ENCODE measurements around the gene SEL1L3.

The SEL1L3 gene

GRCh38 chr4:25797136-25797535 is 65.7 kb downstream of the SEL1L3 start:
- peak overlapping the region in 1 of 2 donors; percentile 71 for H3K27ac Mint-ChIP-seq
- no peaks in the 10 kb centered on the region for H3K9me3 Mint-ChIP-seq

GRCh38 chr4:25795566-25796454 is 67.0 kb downstream of the SEL1L3 start:
- peaks cover 25% of the 10 kb centered on the region for H3K36me3 Mint-ChIP-seq (ENCODE audit: insufficient read depth)

More at GRCh38 chr4:25797136-25797535, 65.7 kb downstream of the SEL1L3 start:
- H3K4me3 Mint-ChIP-seq = no peak overlapping the region
- DNase-seq = no peak
- H3K4me1 Mint-ChIP-seq (ENCODE audit: low read depth in 2 of 2) = peaks cover 0 to 7% of the 10 kb centered on the region in 2 donors
- H3K36me3 Mint-ChIP-seq (ENCODE audit: insufficient read depth) = peaks cover 26% of the 10 kb centered on the region
- ATAC-seq (replicated peaks) = no peak
- no peaks in the 10 kb centered on the region for H3K27me3 Mint-ChIP-seq

GRCh38 chr4:25795091-25795490 is 67.7 kb downstream of the SEL1L3 start:
- Mint-ChIP-seq H3K27ac (peak overlapping the region; percentile 16 to 19), H3K36me3 (ENCODE audit: insufficient read depth) (peaks cover 25% of the 10 kb centered on the region)

More at GRCh38 chr4:25795566-25796454, 67.0 kb downstream of the SEL1L3 start:
- no peaks in the 10 kb centered on the region for H3K9me3 Mint-ChIP-seq
- H3K4me3 Mint-ChIP-seq = no peak overlapping the region
- ATAC-seq (replicated peaks) (no peak), DNase-seq (no peak)
- peaks cover 0 to 7% of the 10 kb centered on the region in 2 donors for H3K4me1 Mint-ChIP-seq (ENCODE audit: low read depth in 2 of 2)
- H3K27me3 Mint-ChIP-seq = no peaks in the 10 kb centered on the region
- H3K27ac Mint-ChIP-seq = peak overlapping the region in 1 of 2 donors; percentile 19

GRCh38 chr4:25792876-25793275 is 69.9 kb downstream of the SEL1L3 start:
- Mint-ChIP-seq H3K9me3 (no peaks in the 10 kb centered on the region), H3K27me3 (no peaks in the 10 kb centered on the region), H3K4me1 (ENCODE audit: low read depth in 2 of 2) (peaks cover 4 to 7% of the 10 kb centered on the region in 2 donors), H3K27ac (no peak overlapping the region), H3K4me3 (no peak overlapping the region), H3K36me3 (ENCODE audit: insufficient read depth) (peaks cover 24% of the 10 kb centered on the region)
- ATAC-seq (replicated peaks) = no peak
- no peak for DNase-seq

More at GRCh38 chr4:25795091-25795490, 67.7 kb downstream of the SEL1L3 start:
- Mint-ChIP-seq H3K9me3 (no peaks in the 10 kb centered on the region), H3K27me3 (no peaks in the 10 kb centered on the region), H3K4me3 (no peak overlapping the region), H3K4me1 (ENCODE audit: low read depth in 2 of 2) (peaks cover 0 to 7% of the 10 kb centered on the region in 2 donors)
- DNase-seq (no peak), ATAC-seq (replicated peaks) (no peak)

- Mint-ChIP-seq H3K9me3 (no peaks in the 10 kb centered on the region), H3K27ac (no peak overlapping the region), H3K4me1 (ENCODE audit: low read depth in 2 of 2) (peaks cover 3 to 4% of the 10 kb centered on the region in 2 donors), H3K4me3 (no peak overlapping the region), H3K27me3 (no peaks in the 10 kb centered on the region), H3K36me3 (ENCODE audit: insufficient read depth) (peaks cover 27% of the 10 kb centered on the region)
- DNase-seq (no peak), ATAC-seq (replicated peaks) (no peak)
Measured at GRCh38 chr4:25792200-25792791, 70.5 kb downstream of the SEL1L3 start.

- Mint-ChIP-seq H3K4me3 (no peak overlapping the region), H3K27me3 (no peaks in the 10 kb centered on the region), H3K4me1 (ENCODE audit: low read depth in 2 of 2) (peaks cover 3 to 4% of the 10 kb centered on the region in 2 donors), H3K36me3 (ENCODE audit: insufficient read depth) (peaks cover 25% of the 10 kb centered on the region), H3K9me3 (no peaks in the 10 kb centered on the region), H3K27ac (no peak overlapping the region)
- no peak for ATAC-seq (replicated peaks)
- DNase-seq = no peak
Measured at GRCh38 chr4:25790024-25790423, 72.8 kb downstream of the SEL1L3 start.

GRCh38 chr4:25788703-25789238 is 74.0 kb downstream of the SEL1L3 start:
- Mint-ChIP-seq H3K36me3 (ENCODE audit: insufficient read depth) (peaks cover 29% of the 10 kb centered on the region), H3K27ac (no peak overlapping the region), H3K4me1 (ENCODE audit: low read depth in 2 of 2) (peaks cover 4 to 9% of the 10 kb centered on the region in 2 donors), H3K4me3 (no peak overlapping the region), H3K9me3 (no peaks in the 10 kb centered on the region), H3K27me3 (no peaks in the 10 kb centered on the region)
- ATAC-seq (replicated peaks) (no peak), DNase-seq (no peak)

- H3K4me1 Mint-ChIP-seq (ENCODE audit: low read depth in 2 of 2) = peaks cover 6 to 7% of the 10 kb centered on the region in 2 donors
- no peak overlapping the region for H3K4me3 Mint-ChIP-seq
- H3K36me3 Mint-ChIP-seq (ENCODE audit: insufficient read depth) = peaks cover 36% of the 10 kb centered on the region
- DNase-seq = no peak
- no peaks in the 10 kb centered on the region for H3K27me3 Mint-ChIP-seq
- ATAC-seq (replicated peaks) = no peak
- H3K9me3 Mint-ChIP-seq = no peaks in the 10 kb centered on the region
- H3K27ac Mint-ChIP-seq = no peak overlapping the region
Measured at GRCh38 chr4:25786497-25787065, 76.2 kb downstream of the SEL1L3 start.

GRCh38 chr4:25783943-25784342 is 78.8 kb downstream of the SEL1L3 start:
- H3K36me3 Mint-ChIP-seq (ENCODE audit: insufficient read depth) = peaks cover 45% of the 10 kb centered on the region
- H3K4me3 Mint-ChIP-seq = no peak overlapping the region

GRCh38 chr4:25783126-25783525 is 79.7 kb downstream of the SEL1L3 start:
- no peaks in the 10 kb centered on the region for H3K27me3 Mint-ChIP-seq
- peaks cover 42% of the 10 kb centered on the region for H3K36me3 Mint-ChIP-seq (ENCODE audit: insufficient read depth)
- H3K9me3 Mint-ChIP-seq = no peaks in the 10 kb centered on the region
- DNase-seq (no peak), ATAC-seq (replicated peaks) (no peak)
- peaks cover 5 to 9% of the 10 kb centered on the region in 2 donors for H3K4me1 Mint-ChIP-seq (ENCODE audit: low read depth in 2 of 2)
- H3K27ac Mint-ChIP-seq = no peak overlapping the region
- H3K4me3 Mint-ChIP-seq = no peak overlapping the region

More at GRCh38 chr4:25783943-25784342, 78.8 kb downstream of the SEL1L3 start:
- Mint-ChIP-seq H3K9me3 (no peaks in the 10 kb centered on the region), H3K27ac (peak overlapping the region in 1 of 2 donors; percentile 74), H3K27me3 (no peaks in the 10 kb centered on the region), H3K4me1 (ENCODE audit: low read depth in 2 of 2) (peaks cover 5 to 6% of the 10 kb centered on the region in 2 donors)
- no peak for ATAC-seq (replicated peaks)
- DNase-seq = no peak

GRCh38 chr4:25782482-25782881 is 80.3 kb downstream of the SEL1L3 start:
- no peaks in the 10 kb centered on the region for H3K9me3 Mint-ChIP-seq
- peaks cover 38% of the 10 kb centered on the region for H3K36me3 Mint-ChIP-seq (ENCODE audit: insufficient read depth)
- peaks cover 5 to 9% of the 10 kb centered on the region in 2 donors for H3K4me1 Mint-ChIP-seq (ENCODE audit: low read depth in 2 of 2)
- no peaks in the 10 kb centered on the region for H3K27me3 Mint-ChIP-seq
- peak overlapping the region in 1 of 2 donors; percentile 64 for H3K27ac Mint-ChIP-seq
- ATAC-seq (replicated peaks) = no peak
- no peak for DNase-seq
- no peak overlapping the region for H3K4me3 Mint-ChIP-seq

GRCh38 chr4:25779021-25779420 is 83.8 kb downstream of the SEL1L3 start:
- Mint-ChIP-seq H3K4me1 (ENCODE audit: low read depth in 2 of 2) (peaks cover 5 to 7% of the 10 kb centered on the region in 2 donors), H3K9me3 (no peaks in the 10 kb centered on the region), H3K27ac (no peak overlapping the region), H3K36me3 (ENCODE audit: insufficient read depth) (peaks cover 49% of the 10 kb centered on the region), H3K4me3 (no peak overlapping the region), H3K27me3 (no peaks in the 10 kb centered on the region)
- ATAC-seq (replicated peaks) = no peak
- no peak for DNase-seq

GRCh38 chr4:25776795-25777194 is 86.0 kb downstream of the SEL1L3 start:
- H3K36me3 Mint-ChIP-seq (ENCODE audit: insufficient read depth) = peaks cover 40% of the 10 kb centered on the region
- H3K27me3 Mint-ChIP-seq = no peaks in the 10 kb centered on the region
- H3K9me3 Mint-ChIP-seq = no peaks in the 10 kb centered on the region
- no peak for DNase-seq
- peaks cover 2 to 11% of the 10 kb centered on the region in 2 donors for H3K4me1 Mint-ChIP-seq (ENCODE audit: low read depth in 2 of 2)
- no peak overlapping the region for H3K4me3 Mint-ChIP-seq
- no peak for ATAC-seq (replicated peaks)
- H3K27ac Mint-ChIP-seq = no peak overlapping the region

Measured in effector memory CD8-positive, alpha-beta T cell (primary cell).